HCT116 (cell line): Measurements from ENCODE around the gene PLCG2. TPM values are rescaled to one million over a fixed set of nuclear protein-coding genes. Genes with fewer than 3 reads are reported as not detected.

Experiments
- ATAC-seq: fragments of 200-7000 bp; cut with Tn5 transposase; 2 replicates; pipeline ENCODE4 v1.9.1; 2020; ENCODE audit warnings: mild to moderate bottlenecking, moderate library complexity
- BruUV-seq: library from RNA; stranded (reverse); fragments of 400-500 nt; replicated peaks from 2 replicates; lab custom pipeline; 2021; lab: Mats Ljungman, UMichigan
- CTCF ChIA-PET: fragments of 300-600 bp; sonication (Branson Sonifier 250); formaldehyde crosslinking; loops from one replicate; lab custom pipeline; 2021; ENCODE audit warnings: antibody characterized with exemption; lab: Charles Lee
- POLR2A ChIA-PET: fragments of 300-600, 350-600 bp; sonication (Branson Sonifier 250); formaldehyde crosslinking; loops from one replicate; lab custom pipeline; 2021; ENCODE audit warnings: antibody characterized with exemption; lab: Charles Lee
- RAD21 ChIA-PET, 2 experiments: fragments of 300-600 bp; sonication (Branson Sonifier 250); formaldehyde crosslinking; loops; one replicate each; lab custom pipeline; 2023; ENCODE audit warnings: low total read pairs in 2 of 2; ENCODE audit not compliant: uncharacterized antibody in 2 of 2, unreplicated experiment in 2 of 2, low non-redundant PET in 1 of 2; lab: Charles Lee
- DNase-seq: peaks from one replicate; pipeline ENCODE4 v3.0.0-alpha.2; 2010; ENCODE audit warnings: low read depth, low spot score
- H2AFZ ChIP-seq: fragments of 200-600 bp; shearing (Covaris generic), sonication (generic); 2 replicates; pipeline ENCODE4 v1.6.1; 2017; ENCODE audit warnings: low read depth, mixed run types, mixed read lengths, antibody characterized with exemption, low read length; ENCODE audit not compliant: poor library complexity, severe bottlenecking
- H3K27ac ChIP-seq: 2 replicates; pipeline ENCODE4 v1.5.1; 2012; ENCODE audit warnings: low read depth, low read length
- H3K27me3 ChIP-seq: fragments of 200-600 bp; sonication (generic); 2 replicates; pipeline ENCODE4 v1.6.1; 2016; ENCODE audit warnings: mixed run types, low read length, mixed read lengths; ENCODE audit not compliant: insufficient read depth
- H3K36me3 ChIP-seq, 2 experiments: fragments of 200-500 bp in 1 of 2; fragments of 200-600 bp in 1 of 2; sonication (Bioruptor generic) in 1 of 2; sonication (generic) in 1 of 2; 2 replicates each; pipeline versions ENCODE4 v1.5.1 to v1.6.1; 2014 to 2016; ENCODE audit warnings: low read length in 2 of 2, inconsistent platforms in 1 of 2, mixed read lengths in 1 of 2, mixed run types in 1 of 2; ENCODE audit not compliant: insufficient read depth in 2 of 2, control insufficient read depth in 1 of 2
- H3K4me1 ChIP-seq, 2 experiments: fragments of 200-600 bp in 1 of 2; sonication (generic) in 1 of 2; 2 replicates each; pipeline versions ENCODE4 v1.5.1 to v1.6.1; 2012 to 2017; ENCODE audit warnings: low read length in 2 of 2, inconsistent platforms in 1 of 2, mild to moderate bottlenecking in 1 of 2, mixed read lengths in 1 of 2, mixed run types in 1 of 2, moderate library complexity in 1 of 2; ENCODE audit not compliant: insufficient read depth in 2 of 2, control insufficient read depth in 1 of 2
- H3K4me2 ChIP-seq: fragments of 200-600 bp; sonication (generic); 2 replicates; pipeline ENCODE4 v1.6.1; 2017; ENCODE audit warnings: mixed run types, low read length, mixed read lengths
- H3K4me3 ChIP-seq, 2 experiments: fragments of 200-600 bp in 1 of 2; sonication (generic) in 1 of 2; replicated peaks in 1 of 2; 2 replicates each; pipeline ENCODE4 v1.5.1; 2011 to 2016; ENCODE audit warnings: low read length in 2 of 2, control low read depth in 1 of 2, low read depth in 1 of 2, mild to moderate bottlenecking in 1 of 2, mixed read lengths in 1 of 2, mixed run types in 1 of 2
- H3K79me2 ChIP-seq: fragments of 200-600 bp; sonication (generic); 2 replicates; pipeline ENCODE4 v1.6.1; 2017; ENCODE audit warnings: mild to moderate bottlenecking, mixed run types, low read length, moderate library complexity, mixed read lengths; ENCODE audit not compliant: insufficient read depth
- H3K9ac ChIP-seq: fragments of 200-600 bp; sonication (generic); 2 replicates; pipeline ENCODE4 v1.6.1; 2016; ENCODE audit warnings: low read length, mixed read lengths
- H3K9me2 ChIP-seq: fragments of 200-600 bp; sonication (generic), shearing (Covaris generic); 2 replicates; pipeline ENCODE4 v1.6.1; 2017; ENCODE audit warnings: mixed run types, mild to moderate bottlenecking, moderate library complexity; ENCODE audit not compliant: insufficient read depth
- H3K9me3 ChIP-seq, 2 experiments: fragments of 200-500 bp in 1 of 2; fragments of 200-600 bp in 1 of 2; sonication (Bioruptor generic) in 1 of 2; sonication (generic) in 1 of 2; 2 replicates each; pipeline ENCODE4 v1.6.1; 2014 to 2017; ENCODE audit warnings: low read length in 2 of 2, mixed read lengths in 2 of 2, inconsistent platforms in 1 of 2, low read depth in 1 of 2, mild to moderate bottlenecking in 1 of 2, mixed run types in 1 of 2, moderate library complexity in 1 of 2; ENCODE audit not compliant: control insufficient read depth in 1 of 2, insufficient read depth in 1 of 2
- H4K20me1 ChIP-seq: fragments of 200-600 bp; sonication (generic), shearing (Covaris generic); 2 replicates; pipeline ENCODE4 v1.6.1; 2017; ENCODE audit warnings: mixed run types, mild to moderate bottlenecking, moderate library complexity; ENCODE audit not compliant: insufficient read depth
- ATF3 ChIP-seq: IDR thresholded peaks from 2 replicates; pipeline ENCODE4 v1.6.1; 2012
- CBX3 ChIP-seq: IDR thresholded peaks from 2 replicates; pipeline ENCODE4 v1.6.1; 2012; ENCODE audit warnings: low read depth
- CEBPB ChIP-seq: IDR thresholded peaks from 2 replicates; pipeline ENCODE4 v1.6.1; 2012; ENCODE audit warnings: low read depth
- EGR1 ChIP-seq: IDR thresholded peaks from 2 replicates; pipeline ENCODE4 v1.6.1; 2012; ENCODE audit warnings: low read depth
- ELF1 ChIP-seq: IDR thresholded peaks from 2 replicates; pipeline ENCODE4 v1.6.1; 2012; ENCODE audit warnings: low read depth, borderline replicate concordance
- EZH2phosphoT487 ChIP-seq: fragments of 200-600 bp; IDR thresholded peaks from 2 replicates; pipeline ENCODE4 v1.6.1; 2018; ENCODE audit warnings: antibody characterized with exemption, borderline replicate concordance
- JUND ChIP-seq: IDR thresholded peaks from 2 replicates; pipeline ENCODE4 v1.6.1; 2012
- MAX ChIP-seq: IDR thresholded peaks from 2 replicates; pipeline ENCODE4 v1.6.1; 2012
- REST ChIP-seq: IDR thresholded peaks from 2 replicates; pipeline ENCODE4 v1.6.1; 2012; ENCODE audit warnings: low read depth
- SIN3A ChIP-seq: IDR thresholded peaks from 2 replicates; pipeline ENCODE4 v1.6.1; 2012; ENCODE audit warnings: low read depth
- SP1 ChIP-seq: IDR thresholded peaks from 2 replicates; pipeline ENCODE4 v1.6.1; 2012; ENCODE audit warnings: low read depth
- YY1 ChIP-seq: IDR thresholded peaks from 2 replicates; pipeline ENCODE4 v1.6.1; 2011; ENCODE audit warnings: low read length, low read depth, moderate library complexity, mild to moderate bottlenecking; ENCODE audit not compliant: insufficient replicate concordance; ENCODE audit errors: extremely low read depth
- ZNF274 ChIP-seq: fragments of 200-500 bp; sonication (Bioruptor generic); IDR thresholded peaks from 2 replicates; pipeline ENCODE4 v1.6.1; 2014; ENCODE audit warnings: mild to moderate bottlenecking, low read depth, low read length, inconsistent platforms
- intact Hi-C: fragments of 100-400 bp; cut with micrococcal nuclease; formaldehyde crosslinking; loops from 2 replicates; pipeline ENCODE4 v1.10.0; 2022
- total RNA-seq: library from RNA; stranded (reverse); gene quantifications from one replicate; pipeline ENCODE4 v1.2.1, GENCODE V29; 2021; ENCODE audit not compliant: unreplicated experiment

The PLCG2 gene
- total RNA-seq, 1 experiment from 2014 or later = 31.2 TPM

DNA sequence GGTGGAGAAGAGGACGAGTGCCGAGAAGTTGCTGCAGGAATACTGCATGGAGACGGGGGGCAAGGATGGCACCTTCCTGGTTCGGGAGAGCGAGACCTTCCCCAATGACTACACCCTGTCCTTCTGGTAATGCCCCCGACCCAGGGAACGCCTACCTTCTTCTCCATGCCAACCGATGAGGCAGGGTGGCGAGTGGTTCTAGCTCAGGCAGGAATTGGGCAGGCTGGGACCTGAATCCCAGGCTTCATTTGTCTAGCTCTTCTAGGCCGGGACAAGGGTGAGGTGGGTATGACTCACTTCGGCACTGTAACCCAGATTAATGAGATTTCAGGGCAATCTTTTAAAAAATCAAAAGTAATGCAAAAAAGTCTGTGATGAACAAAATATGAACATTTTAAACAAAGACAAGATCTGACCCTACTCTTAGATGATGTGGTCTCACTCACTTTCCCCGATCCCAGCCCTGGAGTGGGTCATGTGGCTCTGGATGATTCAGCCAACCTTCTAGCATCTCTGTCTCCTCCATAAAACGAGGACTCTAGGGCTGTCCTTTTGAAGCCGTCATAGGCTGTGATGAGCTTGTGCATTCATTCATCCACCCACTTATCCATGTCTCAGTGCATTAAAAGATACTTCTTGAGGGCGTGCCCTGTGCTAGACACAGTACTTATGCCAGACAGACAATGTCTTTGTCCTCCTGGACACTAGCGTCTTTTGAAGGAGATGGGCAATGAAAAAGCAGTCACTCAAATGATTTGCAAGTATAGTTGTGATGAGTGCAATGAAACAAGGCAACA lies 129.6 kb downstream of the PLCG2 start:
- H2AFZ ChIP-seq = no peak overlapping the region
- no peaks in the 10 kb centered on the region for H4K20me1 ChIP-seq
- CTCF ChIA-PET = no interaction called here
- no peaks in the 10 kb centered on the region for H3K27me3 ChIP-seq
- H3K4me1 ChIP-seq = no peaks in the 10 kb centered on the region
- no peak overlapping the region for H3K9ac ChIP-seq
- RAD21 ChIA-PET = no interaction called here
- ATAC-seq = no peak
- no peaks in the 10 kb centered on the region for H3K9me3 ChIP-seq
- no peaks in the 10 kb centered on the region for H3K79me2 ChIP-seq
- no peak overlapping the region for H3K27ac ChIP-seq
- intact Hi-C loops = no loop called here
- DNase-seq = no peak
- POLR2A ChIA-PET = no interaction called here
- no peaks in the 10 kb centered on the region for H3K36me3 ChIP-seq
- no peaks in the 10 kb centered on the region for H3K9me2 ChIP-seq
- TF ChIP-seq REST (no peak), EZH2phosphoT487 (no peak), CBX3 (no peak), EGR1 (no peak), CEBPB (no peak), ZNF274 (no peak), JUND (no peak), SP1 (no peak), ELF1 (no peak), ATF3 (no peak), MAX (no peak), SIN3A (no peak), YY1 (no peak)
- TF ChIP-seq, all 23 proteins: peak for 0
- Histone ChIP-seq H3K4me2 (no peak overlapping the region), H3K4me3 (no peak overlapping the region)
- no TSS peak for BruUV-seq
